ENCODE data around the gene SCPEP1.
A peak's percentile ranks its signal among the peaks of the same experiment; 100 is the strongest.

Gene SCPEP1

GRCh38 chr17:57043276-57043675 lies 65.3 kb downstream of the SCPEP1 start:
- no peak for DNase-seq (ENCODE audit: low spot score)

- DNase-seq (ENCODE audit: low spot score): no peak
Observed at GRCh38 chr17:57044976-57045867, 67.3 kb downstream of the SCPEP1 start.

- no peak for DNase-seq (ENCODE audit: low spot score)
Observed at GRCh38 chr17:57045868-57046704, 68.2 kb downstream of the SCPEP1 start.

- DNase-seq (ENCODE audit: low spot score): no peak
Observed at GRCh38 chr17:57046749-57047148, 68.8 kb downstream of the SCPEP1 start.

GRCh38 chr17:57048096-57048495 lies 70.2 kb downstream of the SCPEP1 start:
- DNase-seq (ENCODE audit: low spot score): no peak

- peak; percentile 15 for DNase-seq (ENCODE audit: low spot score)
Observed at GRCh38 chr17:57050306-57050705, 72.4 kb downstream of the SCPEP1 start.

- no peak for DNase-seq (ENCODE audit: low spot score)
Observed at GRCh38 chr17:57051886-57052361, 74.0 kb downstream of the SCPEP1 start.

Measured in cerebellar cortex (tissue), 1 donor.